Muscle of leg (tissue), 11 donors: ENCODE measurements around the gene ESRRG. TPM values are rescaled to one million over a fixed set of nuclear protein-coding genes. Genes with fewer than 3 reads are reported as not detected.
"Not testable (repeated sequence)": the region's sequence is repeated elsewhere in the genome, so short reads cannot be mapped to it uniquely, and the experiment has no call there.

ENCODE experiments used
- DNase-seq: peaks from one replicate; pipeline ENCODE4 v3.0.0; 2013
- H3K27ac ChIP-seq: one replicate; pipeline ENCODE4 v1.5.1; 2013; ENCODE audit warnings: mild to moderate bottlenecking, low read length, control low read depth
- H3K27me3 ChIP-seq: one replicate; pipeline ENCODE4 v1.6.1; 2013; ENCODE audit warnings: low read length; ENCODE audit not compliant: control insufficient read depth, insufficient read depth
- H3K36me3 ChIP-seq: one replicate; pipeline ENCODE4 v1.6.1; 2013; ENCODE audit warnings: low read length; ENCODE audit not compliant: control insufficient read depth, insufficient read depth
- H3K4me1 ChIP-seq: one replicate; pipeline ENCODE4 v1.6.1; 2013; ENCODE audit warnings: low read length; ENCODE audit not compliant: control insufficient read depth, insufficient read depth
- H3K4me3 ChIP-seq: one replicate; pipeline ENCODE4 v1.5.1; 2013; ENCODE audit warnings: low read length, control low read depth
- H3K9me3 ChIP-seq: replicated peaks from 2 replicates; pipeline ENCODE4 v1.6.1; 2013; ENCODE audit warnings: low read depth, low read length; ENCODE audit not compliant: control insufficient read depth
- WGBS: methylation state at CpG from one replicate; pipeline ENCODE4 v1.1.5; 2013; ENCODE audit warnings: missing lambda C conversion rate; ENCODE audit not compliant: insufficient coverage; 5-methylcytosine and 5-hydroxymethylcytosine counted together
- polyA plus RNA-seq, 8 donors: library from polyadenylated mRNA; unstranded; fragments of 120-200 nt; gene quantifications; one replicate each; pipeline versions ENCODE4 v1.2.1 to v1.2.3, GENCODE V29; 2013; ENCODE audit warnings: inconsistent platforms in 1 of 8, low replicate concordance in 1 of 8; ENCODE audit not compliant: insufficient read length in 8 of 8, insufficient read depth in 1 of 8
- total RNA-seq: library from RNA; stranded (reverse); fragments of 120-200 nt; gene quantifications from one replicate; pipeline ENCODE4 v1.2.4, GENCODE V29; 2013

Gene ESRRG
- total and polyA plus RNA-seq, 9 donors = 13.6 to 27.8 (median 20.3) TPM

DNA sequence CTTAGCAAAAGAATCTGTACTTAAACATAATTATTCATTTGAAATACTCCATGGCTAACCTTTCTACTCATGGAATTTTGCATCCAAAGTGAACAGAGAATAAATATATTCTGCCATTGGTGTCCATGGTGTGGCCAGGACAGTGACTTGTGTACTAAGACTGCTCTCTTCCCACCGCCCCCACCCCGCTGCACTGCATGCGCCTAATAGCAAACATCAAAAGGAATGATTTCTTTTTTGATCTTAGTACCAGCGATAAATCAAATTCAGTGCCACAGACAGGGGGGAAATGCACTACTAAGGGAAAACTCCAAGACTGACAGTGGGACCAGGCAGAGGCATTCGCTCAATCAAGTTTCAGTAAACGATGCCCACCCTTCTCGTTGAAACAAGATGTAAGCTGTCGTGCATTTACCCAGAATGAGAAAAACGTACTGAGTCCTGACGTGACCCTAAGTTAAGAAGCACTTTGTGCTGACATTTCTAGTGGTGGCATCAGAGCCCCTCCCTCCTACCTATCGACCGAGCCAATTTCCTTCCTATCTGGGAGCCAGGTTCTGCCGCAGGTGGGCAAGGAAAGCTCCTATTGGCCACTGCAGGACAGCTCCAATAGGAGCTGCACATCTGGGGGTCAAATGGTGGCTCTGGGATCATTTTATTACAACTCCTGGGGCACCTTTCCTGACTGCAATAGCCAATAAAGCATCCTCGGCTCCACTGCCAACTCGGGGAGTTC lies 12.5 kb downstream of the ESRRG start:
- Histone ChIP-seq H3K4me1 (peaks cover 3% of the 10 kb centered on the region), H3K36me3 (no peaks in the 10 kb centered on the region), H3K27me3 (no peaks in the 10 kb centered on the region), H3K27ac (no peak overlapping the region), H3K4me3 (no peak overlapping the region), H3K9me3 (no peaks in the 10 kb centered on the region)
- DNase-seq = no peak
- WGBS = 46% methylated on average over 4 of the region's 15 CpGs

DNA sequence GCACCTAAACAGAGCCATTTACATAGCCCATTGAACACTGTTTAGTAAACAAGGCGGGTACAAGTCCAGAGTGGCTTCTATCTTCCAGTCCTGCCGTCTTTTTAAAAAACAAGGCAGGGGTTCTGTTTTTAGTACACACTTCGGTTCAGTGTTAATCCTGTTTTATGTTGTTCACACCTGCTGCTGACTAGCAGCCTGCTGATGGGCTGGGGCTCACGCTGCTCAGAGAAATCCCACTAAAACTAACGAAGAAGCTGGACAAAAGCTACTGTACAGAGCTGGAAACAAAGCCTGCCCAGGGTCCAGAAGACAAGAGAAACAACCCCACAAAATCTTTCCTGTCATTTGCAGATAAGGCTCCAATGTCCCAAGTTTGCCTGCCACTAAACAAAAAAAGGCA lies 13.2 kb downstream of the ESRRG start:
- WGBS = 33% methylated on average over 3 of the region's 5 CpGs
- no peaks in the 10 kb centered on the region for H3K27me3 ChIP-seq
- H3K4me1 ChIP-seq = peaks cover 3% of the 10 kb centered on the region
- H3K4me3 ChIP-seq = no peak overlapping the region
- H3K36me3 ChIP-seq = no peaks in the 10 kb centered on the region
- no peak for DNase-seq
- H3K9me3 ChIP-seq = no peaks in the 10 kb centered on the region
- no peak overlapping the region for H3K27ac ChIP-seq

DNA sequence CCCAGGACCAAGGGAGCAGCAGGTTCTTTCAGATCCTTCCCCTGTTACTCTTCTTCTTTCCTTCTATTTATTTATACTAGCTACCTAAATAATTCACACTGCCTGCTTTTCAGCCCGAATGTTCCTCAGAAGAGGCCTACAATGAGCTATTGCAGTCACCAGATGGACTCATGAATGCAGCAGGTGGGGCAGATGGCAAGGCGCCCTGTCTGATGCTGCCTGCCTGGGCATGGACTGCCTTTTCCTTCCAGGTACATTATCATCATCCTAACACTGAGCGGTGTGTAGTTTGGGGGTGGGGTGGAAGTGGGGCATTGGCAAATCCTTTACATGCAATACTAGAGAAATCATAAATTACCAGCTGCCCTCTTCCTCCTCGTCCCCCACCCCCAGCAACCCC lies 17.6 kb downstream of the ESRRG start:
- H3K4me1 ChIP-seq = peaks cover 3% of the 10 kb centered on the region
- no peaks in the 10 kb centered on the region for H3K36me3 ChIP-seq
- DNase-seq = no peak
- no peak overlapping the region for H3K4me3 ChIP-seq
- no peaks in the 10 kb centered on the region for H3K9me3 ChIP-seq
- WGBS = 67% methylated on average over 1 of the region's 4 CpGs
- H3K27me3 ChIP-seq = no peaks in the 10 kb centered on the region
- no peak overlapping the region for H3K27ac ChIP-seq

DNA sequence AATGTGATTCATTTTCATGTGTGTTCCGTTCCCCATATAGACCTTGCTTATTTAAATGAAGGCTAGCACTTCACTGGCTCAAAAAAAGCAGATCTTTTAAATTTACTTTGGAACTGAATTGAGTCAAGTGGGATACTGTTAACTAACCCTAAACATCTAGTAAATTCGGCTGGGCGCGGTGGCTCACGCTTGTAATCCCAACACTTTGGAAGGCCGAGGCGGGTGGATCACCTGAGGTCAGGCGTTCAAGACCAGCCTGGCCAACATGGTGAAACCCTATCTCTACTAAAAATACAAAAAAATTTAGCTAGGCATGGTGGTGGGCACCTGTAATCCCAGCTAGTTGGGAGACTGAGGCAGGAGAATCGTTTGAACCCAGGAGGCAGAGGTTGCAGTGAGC lies 19.2 kb downstream of the ESRRG start:
- H3K27ac ChIP-seq, H3K27me3 ChIP-seq, DNase-seq, H3K36me3 ChIP-seq, H3K4me1 ChIP-seq, H3K9me3 ChIP-seq, H3K4me3 ChIP-seq: not testable (repeated sequence)
- WGBS = 100% methylated on average over 3 of the region's 9 CpGs

DNA sequence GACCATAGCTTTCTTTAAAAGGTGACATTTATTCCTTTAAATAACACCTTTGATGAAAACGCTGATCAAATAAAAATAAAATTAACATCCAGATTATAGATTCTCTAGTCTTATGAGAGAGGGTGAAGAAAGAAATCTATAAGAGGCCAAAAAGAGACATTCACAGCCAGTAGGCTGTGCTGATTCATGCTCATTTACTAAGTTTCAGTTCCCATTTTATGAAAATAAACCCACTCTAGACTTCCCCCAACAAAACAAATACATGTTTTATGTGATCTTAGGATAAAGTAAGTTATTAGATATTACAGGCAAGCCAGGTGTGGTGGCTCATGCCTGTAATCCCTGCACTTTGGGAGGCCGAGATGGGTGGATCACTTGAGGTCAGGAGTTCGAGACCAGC lies 21.1 kb downstream of the ESRRG start:
- Histone ChIP-seq H3K4me1 (no peaks in the 10 kb centered on the region), H3K27me3 (no peaks in the 10 kb centered on the region), H3K9me3 (no peaks in the 10 kb centered on the region), H3K36me3 (no peaks in the 10 kb centered on the region), H3K27ac (no peak overlapping the region), H3K4me3 (no peak overlapping the region)
- no CpG with 5 or more reads among the region's 3 CpGs for WGBS
- DNase-seq = no peak

DNA sequence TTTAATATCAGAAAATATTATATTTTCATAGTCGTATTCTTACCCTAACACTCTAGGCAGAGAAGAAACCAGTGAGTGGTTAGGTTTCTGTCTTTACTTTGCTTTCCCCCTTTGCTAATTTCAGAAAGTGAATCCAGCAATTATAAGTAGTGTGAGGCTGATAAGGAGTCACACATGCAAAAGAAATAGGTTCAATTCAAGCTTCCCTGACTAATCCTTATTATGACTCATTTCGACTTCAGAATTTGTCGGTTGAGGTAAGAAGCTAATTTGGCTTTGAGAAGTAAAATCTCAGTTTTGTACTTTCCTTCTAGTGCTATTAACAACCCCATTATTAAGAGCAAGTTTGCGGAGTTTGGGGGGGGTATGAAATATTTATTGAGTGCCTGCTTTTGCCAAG lies 22.4 kb downstream of the ESRRG start:
- Histone ChIP-seq H3K4me1 (no peaks in the 10 kb centered on the region), H3K27ac (no peak overlapping the region), H3K4me3 (no peak overlapping the region), H3K27me3 (no peaks in the 10 kb centered on the region), H3K9me3 (no peaks in the 10 kb centered on the region), H3K36me3 (no peaks in the 10 kb centered on the region)
- WGBS = no CpG with 5 or more reads among the region's 4 CpGs
- no peak for DNase-seq

DNA sequence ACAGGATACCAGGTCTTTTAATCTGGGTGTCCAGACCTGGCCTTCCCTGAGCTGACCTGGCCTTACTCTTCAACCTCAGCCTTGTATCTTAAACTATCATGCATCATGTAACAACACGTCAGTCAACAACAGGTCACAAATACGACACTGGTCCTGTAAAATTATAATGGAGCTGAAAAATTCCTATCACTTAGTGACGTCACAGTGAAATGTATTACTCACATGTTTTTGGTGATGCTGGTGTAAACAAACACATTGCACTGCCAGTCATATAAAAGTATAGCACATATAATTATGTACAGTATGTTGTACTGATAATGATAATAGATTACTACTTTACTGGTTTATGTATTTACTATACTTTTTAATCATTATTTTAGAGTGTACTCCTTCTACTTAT lies 31.5 kb downstream of the ESRRG start:
- Histone ChIP-seq H3K27me3 (no peaks in the 10 kb centered on the region), H3K9me3 (no peaks in the 10 kb centered on the region), H3K4me1 (no peaks in the 10 kb centered on the region), H3K4me3 (no peak overlapping the region), H3K36me3 (no peaks in the 10 kb centered on the region), H3K27ac (no peak overlapping the region)
- DNase-seq = no peak
- WGBS = 70% methylated on average over 2 of the region's 3 CpGs

DNA sequence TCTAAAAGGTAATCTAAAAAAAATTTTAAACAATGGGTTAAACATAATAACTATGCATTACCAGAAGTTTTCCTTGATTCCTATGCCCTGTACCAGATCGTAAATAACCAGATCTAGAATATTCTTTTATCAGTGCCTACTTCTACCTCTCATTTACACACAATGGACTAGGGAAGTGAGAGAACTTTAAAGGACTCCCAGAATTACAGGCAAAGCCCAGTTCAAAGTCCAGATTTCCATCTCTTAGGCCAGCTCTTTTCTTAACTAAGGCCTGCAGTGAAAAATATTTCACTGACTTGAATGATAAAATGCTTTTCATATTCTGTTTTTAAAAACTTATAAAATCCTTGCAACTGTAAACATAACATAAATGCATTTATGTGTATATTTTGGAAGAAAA lies 32.6 kb downstream of the ESRRG start:
- Histone ChIP-seq H3K9me3 (no peaks in the 10 kb centered on the region), H3K36me3 (no peaks in the 10 kb centered on the region), H3K4me3 (no peak overlapping the region), H3K27me3 (no peaks in the 10 kb centered on the region), H3K27ac (no peak overlapping the region), H3K4me1 (no peaks in the 10 kb centered on the region)
- no CpG with 5 or more reads among the region's 1 CpG for WGBS
- DNase-seq = no peak

DNA sequence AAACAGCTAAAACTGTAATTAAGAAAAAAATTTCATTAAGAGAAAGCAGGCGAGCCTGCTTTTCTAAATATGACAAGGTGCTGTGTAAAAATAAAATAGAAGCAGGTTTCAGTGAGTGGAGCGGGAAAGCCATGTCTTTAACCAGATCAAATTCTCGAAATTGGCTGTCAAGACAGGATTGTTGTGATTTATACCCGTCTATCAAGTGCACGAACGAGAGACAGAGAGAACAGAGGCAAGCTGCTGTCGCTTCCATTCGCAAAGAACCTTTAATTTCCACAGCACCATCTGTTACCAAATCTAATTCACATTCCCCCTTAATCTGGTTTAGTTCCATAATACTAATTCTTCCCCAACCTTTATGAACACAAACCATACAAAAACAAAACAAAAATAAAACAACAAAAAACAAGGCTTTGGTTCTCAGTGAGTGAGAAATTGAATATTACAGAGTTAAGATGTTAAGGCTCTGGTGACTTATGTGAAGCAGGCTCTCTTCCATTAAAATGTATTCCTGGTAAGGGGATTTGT lies 35.0 kb downstream of the ESRRG start:
- no peaks in the 10 kb centered on the region for H3K4me1 ChIP-seq
- no peak overlapping the region for H3K4me3 ChIP-seq
- 51% methylated on average over 8 of the region's 8 CpGs for WGBS
- no peaks in the 10 kb centered on the region for H3K27me3 ChIP-seq
- no peaks in the 10 kb centered on the region for H3K36me3 ChIP-seq
- no peaks in the 10 kb centered on the region for H3K9me3 ChIP-seq
- no peak overlapping the region for H3K27ac ChIP-seq
- DNase-seq = no peak

DNA sequence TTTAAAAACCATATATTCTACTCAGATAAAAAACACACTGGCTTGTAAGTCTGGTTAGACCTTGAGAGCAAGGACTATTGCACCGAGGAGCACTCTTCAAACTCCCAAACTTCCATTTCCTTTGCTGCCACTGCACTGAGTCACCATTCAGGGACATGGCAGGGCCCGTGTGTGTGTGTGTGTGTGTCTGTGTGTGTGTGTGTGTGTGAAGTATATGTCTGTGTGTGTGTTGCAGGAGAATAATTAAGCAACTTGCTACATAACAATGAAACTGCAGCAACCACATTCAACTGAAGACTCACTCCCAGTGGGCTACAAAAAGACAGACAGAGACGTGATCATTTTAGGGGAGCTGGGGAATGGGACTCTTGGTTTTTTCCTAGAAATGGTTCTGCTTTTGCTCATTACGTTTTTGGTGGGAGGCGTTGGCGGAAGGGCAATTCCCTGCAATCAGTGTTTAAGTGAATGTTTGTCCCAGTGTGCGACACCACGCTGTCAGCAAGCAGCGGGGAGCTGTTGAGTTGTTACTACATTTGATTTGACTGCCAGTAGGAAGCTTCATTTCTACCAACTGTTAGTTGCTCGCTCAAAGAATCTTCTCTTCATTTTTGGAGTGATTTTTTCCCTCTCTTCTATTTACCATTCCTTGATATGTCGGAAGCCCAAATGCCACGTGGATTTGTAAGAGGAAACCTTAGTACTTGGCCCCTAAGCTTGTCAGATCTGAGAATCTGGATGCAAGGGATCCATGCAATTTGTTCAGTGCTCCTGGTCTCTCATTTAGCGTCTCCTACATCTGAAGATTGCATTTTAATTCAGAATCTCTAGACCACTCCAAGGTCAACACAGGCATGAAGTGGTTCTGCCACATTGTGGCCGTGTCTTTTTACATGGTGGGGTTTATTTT lies 36.1 kb downstream of the ESRRG start:
- H3K4me3 ChIP-seq = no peak overlapping the region
- DNase-seq = no peak
- WGBS = 45% methylated on average over 8 of the region's 14 CpGs
- H3K36me3 ChIP-seq = no peaks in the 10 kb centered on the region
- H3K9me3 ChIP-seq = no peaks in the 10 kb centered on the region
- no peak overlapping the region for H3K27ac ChIP-seq
- no peaks in the 10 kb centered on the region for H3K4me1 ChIP-seq
- no peaks in the 10 kb centered on the region for H3K27me3 ChIP-seq
